Erythroblast (primary cell): ENCODE measurements around the gene RAP2A.

Source experiments
- DNase-seq, 2 experiments: peaks; one replicate each; lab custom pipeline; 2025; lab: John Stamatoyannopoulos, UW
- GATA1 ChIP-seq: IDR thresholded peaks from 2 replicates; pipeline ENCODE4 v1.6.1; 2011; ENCODE audit warnings: low read depth, mild to moderate bottlenecking, control low read depth, low read length, moderate library complexity
- POLR2A ChIP-seq: IDR thresholded peaks from 2 replicates; pipeline ENCODE4 v1.6.1; 2011; ENCODE audit warnings: mild to moderate bottlenecking, low read length

RAP2A gene

GRCh38 chr13:97512732-97513131 is 78.8 kb downstream of the RAP2A start:
- TF ChIP-seq POLR2A (no peak), GATA1 (no peak)
- DNase-seq: no peak

- no peak for TF ChIP-seq GATA1
- no peak for TF ChIP-seq POLR2A
- no peak for DNase-seq
These were observed 81.7 kb downstream of the RAP2A start for GRCh38 chr13:97515643-97516042.

- TF ChIP-seq POLR2A: no peak
- TF ChIP-seq GATA1: no peak
- no peak for DNase-seq
These were observed 84.0 kb downstream of the RAP2A start for GRCh38 chr13:97517967-97518366.
